ENCODE results near the gene CDH23.

Gene CDH23

DNA sequence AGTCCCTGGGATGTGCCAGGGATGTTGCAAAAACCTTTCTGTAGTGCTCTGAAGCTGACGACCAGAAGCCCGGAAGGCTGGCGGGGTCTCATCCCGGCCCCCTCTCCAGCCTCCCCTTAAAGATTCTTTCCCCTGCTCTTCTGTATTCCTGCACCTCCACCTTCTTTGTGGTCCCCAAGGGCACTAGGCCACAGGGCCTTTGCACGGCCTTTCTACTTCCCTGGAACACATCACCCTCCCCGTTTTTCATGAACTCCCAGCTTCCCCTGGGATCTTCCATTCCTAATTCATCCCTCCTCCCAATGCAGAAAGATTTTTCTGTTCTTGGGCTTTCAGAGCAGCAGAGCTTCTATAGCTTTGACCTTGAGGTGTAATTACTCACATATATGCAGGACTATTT lies 127.0 kb downstream of the CDH23 start:
- DNase-seq (ENCODE audit: low spot score) = no peak

GRCh38 chr10:71525092-71525491 lies 128.4 kb downstream of the CDH23 start:
- DNase-seq (ENCODE audit: low spot score) (no peak), ATAC-seq (ENCODE audit: low read depth) (no peak)
- Histone ChIP-seq H3K4me3 (ENCODE audit: severe bottlenecking) (no peak overlapping the region), H3K27me3 (ENCODE audit: insufficient read depth, poor library complexity, severe bottlenecking) (no peaks in the 10 kb centered on the region), H3K4me1 (ENCODE audit: insufficient read depth, poor library complexity, severe bottlenecking) (no peaks in the 10 kb centered on the region), H3K9me3 (ENCODE audit: severe bottlenecking) (no peaks in the 10 kb centered on the region), H3K36me3 (ENCODE audit: low read depth) (no peaks in the 10 kb centered on the region), H3K27ac (ENCODE audit: poor library complexity, severe bottlenecking) (no peak overlapping the region)
- TF ChIP-seq, protein P1, sequence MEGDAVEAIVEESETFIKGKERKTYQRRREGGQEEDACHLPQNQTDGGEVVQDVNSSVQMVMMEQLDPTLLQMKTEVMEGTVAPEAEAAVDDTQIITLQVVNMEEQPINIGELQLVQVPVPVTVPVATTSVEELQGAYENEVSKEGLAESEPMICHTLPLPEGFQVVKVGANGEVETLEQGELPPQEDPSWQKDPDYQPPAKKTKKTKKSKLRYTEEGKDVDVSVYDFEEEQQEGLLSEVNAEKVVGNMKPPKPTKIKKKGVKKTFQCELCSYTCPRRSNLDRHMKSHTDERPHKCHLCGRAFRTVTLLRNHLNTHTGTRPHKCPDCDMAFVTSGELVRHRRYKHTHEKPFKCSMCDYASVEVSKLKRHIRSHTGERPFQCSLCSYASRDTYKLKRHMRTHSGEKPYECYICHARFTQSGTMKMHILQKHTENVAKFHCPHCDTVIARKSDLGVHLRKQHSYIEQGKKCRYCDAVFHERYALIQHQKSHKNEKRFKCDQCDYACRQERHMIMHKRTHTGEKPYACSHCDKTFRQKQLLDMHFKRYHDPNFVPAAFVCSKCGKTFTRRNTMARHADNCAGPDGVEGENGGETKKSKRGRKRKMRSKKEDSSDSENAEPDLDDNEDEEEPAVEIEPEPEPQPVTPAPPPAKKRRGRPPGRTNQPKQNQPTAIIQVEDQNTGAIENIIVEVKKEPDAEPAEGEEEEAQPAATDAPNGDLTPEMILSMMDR (IDR thresholded peaks at IDR 0.05; ENCODE audit: poor library complexity, severe bottlenecking) = no peak

More for the DNA sequence above, 127.0 kb downstream of the CDH23 start:
- ATAC-seq (ENCODE audit: low read depth) = no peak
- H3K9me3 ChIP-seq (ENCODE audit: severe bottlenecking) = no peaks in the 10 kb centered on the region
- H3K27ac ChIP-seq (ENCODE audit: poor library complexity, severe bottlenecking) = no peak overlapping the region
- H3K4me3 ChIP-seq (ENCODE audit: severe bottlenecking) = no peak overlapping the region
- no peaks in the 10 kb centered on the region for H3K4me1 ChIP-seq (ENCODE audit: insufficient read depth, poor library complexity, severe bottlenecking)
- TF ChIP-seq, protein P1 (IDR thresholded peaks at IDR 0.05; ENCODE audit: poor library complexity, severe bottlenecking) = no peak
- H3K27me3 ChIP-seq (ENCODE audit: insufficient read depth, poor library complexity, severe bottlenecking) = no peaks in the 10 kb centered on the region
- no peaks in the 10 kb centered on the region for H3K36me3 ChIP-seq (ENCODE audit: low read depth)

- Histone ChIP-seq H3K4me3 (ENCODE audit: severe bottlenecking) (no peak overlapping the region), H3K4me1 (ENCODE audit: insufficient read depth, poor library complexity, severe bottlenecking) (no peaks in the 10 kb centered on the region), H3K9me3 (ENCODE audit: severe bottlenecking) (no peaks in the 10 kb centered on the region), H3K27me3 (ENCODE audit: insufficient read depth, poor library complexity, severe bottlenecking) (no peaks in the 10 kb centered on the region), H3K36me3 (ENCODE audit: low read depth) (no peaks in the 10 kb centered on the region), H3K27ac (ENCODE audit: poor library complexity, severe bottlenecking) (no peak overlapping the region)
- DNase-seq (ENCODE audit: low spot score) (no peak), ATAC-seq (ENCODE audit: low read depth) (no peak)
- TF ChIP-seq, protein P1 (IDR thresholded peaks at IDR 0.05; ENCODE audit: poor library complexity, severe bottlenecking) = no peak
Measured at GRCh38 chr10:71525721-71526120, 129.0 kb downstream of the CDH23 start.

DNA sequence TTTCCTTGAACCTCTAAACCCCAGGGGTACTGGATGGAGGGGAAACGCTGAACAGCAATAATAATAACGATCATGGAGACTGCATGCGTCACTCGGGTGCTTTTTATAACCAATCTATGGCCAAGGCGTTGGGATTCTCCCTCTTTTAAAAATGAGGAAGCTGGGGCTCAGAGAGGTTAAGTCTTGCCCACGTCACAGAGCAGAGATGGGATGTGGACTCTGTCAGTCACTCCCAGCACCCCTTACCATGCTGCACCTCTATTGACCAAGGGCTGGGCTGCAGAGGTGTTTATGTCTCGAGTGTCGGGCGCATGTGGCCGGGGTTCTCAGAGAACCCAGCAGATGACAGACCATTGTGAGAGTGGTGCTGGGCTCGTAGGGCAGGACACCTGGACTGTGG lies 129.9 kb downstream of the CDH23 start:
- Histone ChIP-seq H3K4me3 (ENCODE audit: severe bottlenecking) (no peak overlapping the region), H3K4me1 (ENCODE audit: insufficient read depth, poor library complexity, severe bottlenecking) (no peaks in the 10 kb centered on the region), H3K27ac (ENCODE audit: poor library complexity, severe bottlenecking) (no peak overlapping the region), H3K36me3 (ENCODE audit: low read depth) (no peaks in the 10 kb centered on the region), H3K27me3 (ENCODE audit: insufficient read depth, poor library complexity, severe bottlenecking) (no peaks in the 10 kb centered on the region), H3K9me3 (ENCODE audit: severe bottlenecking) (no peaks in the 10 kb centered on the region)
- TF ChIP-seq, protein P1 (IDR thresholded peaks at IDR 0.05; ENCODE audit: poor library complexity, severe bottlenecking) = no peak
- no peak for ATAC-seq (ENCODE audit: low read depth)
- DNase-seq (ENCODE audit: low spot score) = no peak

GRCh38 chr10:71527135-71527534 lies 130.4 kb downstream of the CDH23 start:
- H3K4me3 ChIP-seq (ENCODE audit: severe bottlenecking) = no peak overlapping the region
- H3K27me3 ChIP-seq (ENCODE audit: insufficient read depth, poor library complexity, severe bottlenecking) = no peaks in the 10 kb centered on the region
- ATAC-seq (ENCODE audit: low read depth) (no peak), DNase-seq (ENCODE audit: low spot score) (no peak)
- no peaks in the 10 kb centered on the region for H3K9me3 ChIP-seq (ENCODE audit: severe bottlenecking)
- H3K4me1 ChIP-seq (ENCODE audit: insufficient read depth, poor library complexity, severe bottlenecking) = no peaks in the 10 kb centered on the region
- H3K27ac ChIP-seq (ENCODE audit: poor library complexity, severe bottlenecking) = no peak overlapping the region
- TF ChIP-seq, protein P1 (IDR thresholded peaks at IDR 0.05; ENCODE audit: poor library complexity, severe bottlenecking) = no peak
- no peaks in the 10 kb centered on the region for H3K36me3 ChIP-seq (ENCODE audit: low read depth)
